Kidney epithelial cell (primary cell): ENCODE measurements around the gene PCSK5. TPM values are rescaled to one million over a fixed set of nuclear protein-coding genes. Genes with fewer than 3 reads are reported as not detected.

Source experiments
- DNase-seq: peaks from one replicate; pipeline ENCODE4 v3.0.0-alpha.2; 2010; ENCODE audit warnings: low read depth
- H3K27me3 ChIP-seq: 2 replicates; pipeline ENCODE4 v1.6.0; 2011; ENCODE audit warnings: low read length; ENCODE audit not compliant: control insufficient read depth, insufficient read depth
- H3K36me3 ChIP-seq: 2 replicates; pipeline ENCODE4 v1.5.1; 2011; ENCODE audit warnings: low read length; ENCODE audit not compliant: control insufficient read depth, insufficient read depth
- H3K4me3 ChIP-seq: 2 replicates; pipeline ENCODE4 v1.5.1; 2011; ENCODE audit warnings: low read depth, mild to moderate bottlenecking, control low read depth, low read length
- total RNA-seq: library from RNA; depleted of rRNA; stranded (reverse); fragments of >200 nt; gene quantifications from 2 replicates; pipeline ENCODE4 v1.2.3, GENCODE V29; 2015
- TF ChIP-seq, protein P1 (sequence below): IDR thresholded peaks from 2 replicates; pipeline ENCODE4 v1.5.1; 2011; ENCODE audit warnings: mild to moderate bottlenecking, moderate library complexity, low read length, control low read depth, inconsistent platforms; ENCODE audit not compliant: insufficient read depth, poor library complexity, severe bottlenecking

PCSK5 gene
- total RNA-seq, 1 donor from 2014 or later: 3.8 TPM

DNA sequence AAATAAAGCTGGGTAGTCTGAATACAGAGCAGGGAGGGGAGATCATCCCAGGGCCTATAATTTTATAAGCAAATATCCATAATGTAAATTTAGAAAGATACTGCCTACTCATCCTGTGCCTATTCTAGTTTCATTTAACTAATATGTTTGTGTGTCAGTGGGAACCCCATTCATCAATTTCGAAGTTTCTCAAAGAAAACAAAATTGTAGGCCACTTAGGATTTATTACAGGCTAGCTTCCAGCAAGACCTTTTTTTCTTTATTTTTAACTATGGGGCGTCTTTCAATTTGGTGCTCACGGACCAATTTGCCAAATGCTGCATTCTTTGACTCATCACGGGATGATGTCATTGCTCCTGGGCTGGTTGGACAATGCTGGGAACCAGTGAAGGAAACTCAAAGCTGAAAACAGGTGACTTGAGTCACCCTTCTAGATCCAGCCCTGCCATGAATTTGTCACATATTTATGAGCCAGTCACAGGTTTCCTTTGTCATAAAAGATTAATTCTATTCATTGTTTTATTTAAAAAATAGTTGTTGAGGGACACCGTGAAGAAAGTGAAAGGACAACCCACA is 13.4 kb downstream of the PCSK5 start:
- no peak for DNase-seq
- Histone ChIP-seq H3K4me3 (no peak overlapping the region), H3K27me3 (no peaks in the 10 kb centered on the region), H3K36me3 (no peaks in the 10 kb centered on the region)
- TF ChIP-seq, protein P1, sequence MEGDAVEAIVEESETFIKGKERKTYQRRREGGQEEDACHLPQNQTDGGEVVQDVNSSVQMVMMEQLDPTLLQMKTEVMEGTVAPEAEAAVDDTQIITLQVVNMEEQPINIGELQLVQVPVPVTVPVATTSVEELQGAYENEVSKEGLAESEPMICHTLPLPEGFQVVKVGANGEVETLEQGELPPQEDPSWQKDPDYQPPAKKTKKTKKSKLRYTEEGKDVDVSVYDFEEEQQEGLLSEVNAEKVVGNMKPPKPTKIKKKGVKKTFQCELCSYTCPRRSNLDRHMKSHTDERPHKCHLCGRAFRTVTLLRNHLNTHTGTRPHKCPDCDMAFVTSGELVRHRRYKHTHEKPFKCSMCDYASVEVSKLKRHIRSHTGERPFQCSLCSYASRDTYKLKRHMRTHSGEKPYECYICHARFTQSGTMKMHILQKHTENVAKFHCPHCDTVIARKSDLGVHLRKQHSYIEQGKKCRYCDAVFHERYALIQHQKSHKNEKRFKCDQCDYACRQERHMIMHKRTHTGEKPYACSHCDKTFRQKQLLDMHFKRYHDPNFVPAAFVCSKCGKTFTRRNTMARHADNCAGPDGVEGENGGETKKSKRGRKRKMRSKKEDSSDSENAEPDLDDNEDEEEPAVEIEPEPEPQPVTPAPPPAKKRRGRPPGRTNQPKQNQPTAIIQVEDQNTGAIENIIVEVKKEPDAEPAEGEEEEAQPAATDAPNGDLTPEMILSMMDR: no peak

DNA sequence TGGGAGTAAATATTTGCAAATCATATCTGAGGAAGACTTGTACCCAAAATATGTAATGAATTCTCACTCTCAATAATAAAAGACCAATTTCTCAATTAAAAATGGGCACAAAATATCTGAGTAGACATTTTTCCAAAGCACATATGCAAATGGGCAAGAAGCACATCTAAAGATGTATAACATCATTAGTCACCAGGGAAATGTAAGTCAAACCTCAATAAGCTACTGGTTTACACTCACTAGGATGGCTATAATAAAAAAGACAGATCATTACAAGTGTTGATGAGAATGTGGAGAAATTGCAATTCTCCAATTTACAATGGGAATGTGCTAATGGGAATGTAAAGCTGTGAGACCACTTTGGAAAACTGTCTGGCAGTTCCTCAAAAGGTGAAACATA is 13.9 kb downstream of the PCSK5 start:
- TF ChIP-seq, protein P1: no peak
- DNase-seq: no peak
- H3K4me3 ChIP-seq: no peak overlapping the region
- H3K27me3 ChIP-seq: no peaks in the 10 kb centered on the region
- H3K36me3 ChIP-seq: no peaks in the 10 kb centered on the region

DNA sequence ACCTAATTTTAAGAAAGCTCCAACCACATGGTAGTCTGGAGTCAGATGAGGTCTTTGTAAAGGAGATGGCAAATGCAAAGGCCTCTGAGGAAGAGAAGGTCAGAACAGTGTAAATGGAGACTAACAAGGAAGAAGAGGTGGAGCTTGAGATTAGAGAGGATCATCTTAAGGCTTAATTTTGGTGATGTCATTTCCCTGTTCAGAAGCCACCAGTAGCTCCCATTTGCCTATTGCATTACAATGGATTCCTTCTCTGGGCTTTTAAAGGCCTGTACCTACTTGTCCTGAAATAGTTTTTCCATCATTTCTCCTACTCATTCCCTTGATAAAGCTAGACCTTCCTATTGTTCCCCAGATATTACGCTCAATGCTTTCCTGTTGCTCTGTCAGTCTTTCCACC is 16.1 kb downstream of the PCSK5 start:
- DNase-seq: no peak
- Histone ChIP-seq H3K27me3 (no peaks in the 10 kb centered on the region), H3K4me3 (no peak overlapping the region), H3K36me3 (no peaks in the 10 kb centered on the region)
- TF ChIP-seq, protein P1: no peak

DNA sequence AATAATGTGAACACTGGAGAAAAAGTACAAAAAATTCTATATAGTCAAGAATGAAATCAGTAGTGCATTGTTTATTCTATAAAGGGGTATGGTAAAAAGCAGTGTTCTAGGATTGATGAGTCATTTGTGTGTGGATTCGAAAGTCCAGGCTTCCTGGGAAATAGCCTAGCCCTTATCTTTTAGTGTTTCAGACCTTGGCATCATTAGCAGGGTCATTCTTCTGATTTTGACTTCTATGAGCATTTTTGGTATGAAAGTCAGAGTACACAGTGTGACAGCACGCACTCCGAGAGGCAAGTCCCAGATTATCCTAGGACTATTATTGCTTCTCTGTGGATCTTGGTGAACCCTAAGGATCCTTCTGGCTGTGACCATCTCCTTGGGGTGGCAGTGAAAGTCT is 16.9 kb downstream of the PCSK5 start:
- no peak for DNase-seq
- no peak overlapping the region for H3K4me3 ChIP-seq
- no peaks in the 10 kb centered on the region for H3K36me3 ChIP-seq
- no peaks in the 10 kb centered on the region for H3K27me3 ChIP-seq
- TF ChIP-seq, protein P1: no peak

DNA sequence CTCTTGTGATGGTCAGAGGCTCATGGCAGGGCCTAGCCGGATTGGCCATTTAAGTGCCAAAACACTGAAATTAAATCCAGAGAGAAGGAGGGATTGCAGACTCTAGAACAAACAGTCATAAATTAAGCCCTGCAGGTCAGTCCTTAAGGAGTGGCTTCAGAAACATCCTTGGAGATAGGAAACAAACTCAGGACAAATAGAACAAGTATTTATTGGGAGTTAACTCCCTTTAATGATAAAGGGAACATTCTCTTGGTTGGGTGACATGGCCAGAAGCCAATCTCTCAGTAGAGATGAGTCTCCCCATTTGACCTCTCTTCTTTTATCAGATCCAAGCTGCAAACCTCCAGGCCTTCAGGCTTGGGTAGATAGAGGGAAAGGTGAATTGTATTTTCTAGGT is 17.4 kb downstream of the PCSK5 start:
- Histone ChIP-seq H3K4me3 (no peak overlapping the region), H3K27me3 (no peaks in the 10 kb centered on the region), H3K36me3 (no peaks in the 10 kb centered on the region)
- TF ChIP-seq, protein P1: no peak
- DNase-seq: no peak

DNA sequence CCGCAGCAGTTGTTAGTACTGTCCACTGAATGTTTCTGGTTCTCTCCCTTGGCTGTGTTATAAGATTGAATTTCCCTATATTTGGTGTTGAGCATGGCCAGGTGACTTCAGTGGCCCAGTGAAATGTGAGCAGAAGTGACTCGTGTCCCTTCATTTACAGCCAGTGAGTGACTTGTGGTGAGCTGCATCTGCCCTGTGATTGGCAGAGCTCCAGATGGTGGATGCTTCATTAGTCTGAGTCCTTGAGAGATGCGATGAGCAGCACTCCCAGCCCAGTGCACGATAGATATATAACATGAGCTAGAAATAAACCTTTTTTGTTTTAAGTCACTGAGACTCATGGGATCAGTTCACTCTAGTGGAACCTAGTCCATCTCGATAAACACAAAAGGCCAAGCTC is 19.3 kb downstream of the PCSK5 start:
- no peak overlapping the region for H3K4me3 ChIP-seq
- TF ChIP-seq, protein P1: no peak
- H3K27me3 ChIP-seq: no peaks in the 10 kb centered on the region
- H3K36me3 ChIP-seq: no peaks in the 10 kb centered on the region
- no peak for DNase-seq
